ENCODE results near the gene DZANK1. TPM values are rescaled to one million over a fixed set of nuclear protein-coding genes. Genes with fewer than 3 reads are reported as not detected.

Gene DZANK1
- total RNA-seq, 5 donors from 2014 or later (not counting 1 experiment from before 2014, with no cell fraction given), result 2.3 to 4.0 (median 3.2) TPM

DNA sequence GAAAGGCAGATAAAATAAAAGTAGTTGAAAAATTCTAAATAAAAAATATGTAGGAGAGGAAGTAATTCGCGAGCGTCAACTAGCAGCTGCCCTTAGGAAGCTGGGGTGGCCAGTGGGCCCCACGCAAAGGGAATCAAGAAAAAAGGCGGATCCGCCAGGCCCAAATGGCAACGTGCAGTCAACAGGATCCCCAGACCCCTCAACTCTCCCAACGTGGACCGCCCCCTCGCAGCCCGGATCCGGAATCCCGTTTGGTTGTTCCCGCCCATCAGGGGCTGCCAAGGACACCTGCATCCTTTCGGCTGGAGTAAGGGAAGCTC lies 296 bp downstream of the DZANK1 start:
- Histone ChIP-seq H3K27ac (ENCODE audit: low read length) (peak overlapping the region; percentile 77), H3K27me3 (replicated peaks in 1 of 2; ENCODE audit: control insufficient read depth in 2 of 2, extremely low read depth in 1 of 2, insufficient read depth in 2 of 2, low read length in 1 of 2) (no peaks in the 10 kb centered on the region), H3K36me3 (ENCODE audit: control insufficient read depth in 2 of 2, extremely low read depth in 1 of 2, insufficient read depth in 1 of 2, low read length in 1 of 2) (peaks cover 0 to 19% of the 10 kb centered on the region in 2 donors), H3K4me3 (ENCODE audit: control insufficient read depth in 1 of 2, extremely low read depth in 1 of 2, low read length in 1 of 2) (peak overlapping the region; percentile 80 to 93), H3K4me1 (ENCODE audit: control insufficient read depth in 1 of 2, extremely low read depth in 1 of 2, insufficient read depth in 2 of 2, low read length in 2 of 2) (peaks cover 5 to 19% of the 10 kb centered on the region in 2 experiments), H3K9me3 (no peaks in the 10 kb centered on the region)
- Mint-ChIP-seq H3K36me3 (peaks cover 11% of the 10 kb centered on the region), H3K27me3 (no peaks in the 10 kb centered on the region), H3K4me1 (peaks cover 26 to 39% (median 30%) of the 10 kb centered on the region in 3 donors), H3K9me3 (no peaks in the 10 kb centered on the region), H3K27ac (peak overlapping the region; percentile 92 to 94), H3K4me3 (peak overlapping the region; percentile 96 to 98 (median 96))
- 4% methylated on average over 14 of the region's 15 CpGs for WGBS (ENCODE audit: insufficient coverage)
- ChIA-PET CTCF (interaction anchor here (0.5 to 2.7 kb wide), 6 partner anchors 31 to 784 kb away, joined by 3 to 31 read pairs (median 4); partner anchors contain the start of genes RBBP9 (in 1 of the 2), RRBP1 (in 1 of the 2), SEC23B (in 1 of the 2) and ZNF133 (in 1 of the 2)), POLR2A (interaction anchor here (0.8 to 2.8 kb wide), 6 partner anchors 30 to 499 kb away, joined by 3 to 59 read pairs (median 5); partner anchors contain the start of genes SEC23B (in 2 of the 2), RBBP9 (in 1 of the 2) and ZNF133 (in 1 of the 2))
- ATAC-seq (replicated peaks in 1 of 4) (peak; percentile 19 to 37 (median 29)), DNase-seq (no peak)

DNA sequence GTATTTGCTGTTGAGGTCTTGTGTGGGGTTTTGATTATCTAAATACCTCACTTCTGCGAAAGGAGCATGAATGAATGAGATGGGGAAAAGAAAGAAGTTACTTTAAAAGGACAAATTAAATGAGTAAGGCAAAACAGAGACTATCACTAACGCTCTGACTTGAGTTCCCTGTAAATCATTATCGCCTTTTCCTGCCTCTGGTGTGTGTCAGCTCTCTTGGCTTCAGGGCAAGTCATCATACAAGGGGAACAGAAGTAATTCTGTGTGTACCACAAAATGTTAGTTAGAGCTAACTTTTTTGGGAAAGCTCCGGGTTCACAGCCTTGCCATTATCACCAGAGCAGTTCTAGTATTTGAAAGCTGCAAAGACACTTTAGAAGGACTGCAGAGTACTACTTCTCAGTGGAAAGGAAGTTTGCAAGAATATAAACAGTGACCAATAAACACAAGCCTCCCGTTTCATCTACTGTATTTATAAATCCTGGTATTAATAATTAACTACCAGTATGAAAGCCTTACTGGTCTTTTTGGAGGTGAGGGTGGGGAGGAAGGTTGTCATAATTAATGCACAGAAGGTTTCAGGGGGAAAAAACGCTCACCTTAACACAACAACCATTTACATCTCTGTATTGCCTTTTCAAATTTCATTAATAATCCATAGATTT lies 1.2 kb downstream of the DZANK1 start:
- peak overlapping the region; percentile 77 for H3K27ac ChIP-seq (ENCODE audit: low read length)
- peak overlapping the region; percentile 96 to 98 (median 96) for H3K4me3 Mint-ChIP-seq
- ATAC-seq (replicated peaks in 1 of 4), result no peak
- WGBS (ENCODE audit: insufficient coverage), result 83% methylated on average over 3 of the region's 6 CpGs
- H3K27me3 Mint-ChIP-seq, result no peaks in the 10 kb centered on the region
- DNase-seq, result no peak
- no peaks in the 10 kb centered on the region for H3K27me3 ChIP-seq (replicated peaks in 1 of 2; ENCODE audit: control insufficient read depth in 2 of 2, extremely low read depth in 1 of 2, insufficient read depth in 2 of 2, low read length in 1 of 2)
- ChIA-PET POLR2A (interaction anchor here (1.2 to 2.8 kb wide), 4 partner anchors 41 to 177 kb away, joined by 3 to 59 read pairs (median 14); partner anchors contain the start of genes SEC23B (in 2 of the 2) and ZNF133 (in 1 of the 2)), CTCF (interaction anchor here (1.5 to 2.7 kb wide), 2 partner anchors 41 to 42 kb away, joined by 4 to 31 read pairs; partner anchors contain the start of gene SEC23B (in 1 of the 2))
- no peak overlapping the region for H3K4me3 ChIP-seq (ENCODE audit: control insufficient read depth in 1 of 2, extremely low read depth in 1 of 2, low read length in 1 of 2)
- peaks cover 5 to 19% of the 10 kb centered on the region in 2 experiments for H3K4me1 ChIP-seq (ENCODE audit: control insufficient read depth in 1 of 2, extremely low read depth in 1 of 2, insufficient read depth in 2 of 2, low read length in 2 of 2)
- peak overlapping the region; percentile 39 to 94 for H3K27ac Mint-ChIP-seq
- peaks cover 0 to 12% of the 10 kb centered on the region in 2 donors for H3K36me3 ChIP-seq (ENCODE audit: control insufficient read depth in 2 of 2, extremely low read depth in 1 of 2, insufficient read depth in 1 of 2, low read length in 1 of 2)
- peaks cover 7% of the 10 kb centered on the region for H3K36me3 Mint-ChIP-seq
- peaks cover 26 to 39% (median 30%) of the 10 kb centered on the region in 3 donors for H3K4me1 Mint-ChIP-seq
- no peaks in the 10 kb centered on the region for H3K9me3 ChIP-seq
- no peaks in the 10 kb centered on the region for H3K9me3 Mint-ChIP-seq

DNA sequence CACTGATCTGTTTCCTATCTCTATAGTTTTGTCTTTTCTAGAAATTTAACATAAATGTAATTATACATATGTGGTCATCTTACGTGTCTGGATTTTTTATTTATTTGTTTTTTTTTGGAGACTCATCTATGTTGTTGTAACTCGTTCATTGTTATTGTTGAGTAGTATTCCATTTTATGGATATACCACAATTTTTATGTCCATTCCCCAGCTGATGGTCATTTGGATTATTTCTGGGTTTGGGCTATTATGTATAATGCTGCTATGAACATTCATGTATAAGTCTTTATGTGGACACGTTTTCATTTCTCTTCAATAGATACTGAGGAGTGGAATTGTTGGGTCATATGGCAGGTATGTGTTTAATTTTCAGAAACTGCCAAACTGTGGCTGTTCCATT lies 10.2 kb downstream of the DZANK1 start:
- Histone ChIP-seq H3K27me3 (replicated peaks in 1 of 2; ENCODE audit: control insufficient read depth in 2 of 2, extremely low read depth in 1 of 2, insufficient read depth in 2 of 2, low read length in 1 of 2) (peaks cover 0 to 6% of the 10 kb centered on the region in 2 experiments), H3K9me3 (no peaks in the 10 kb centered on the region), H3K27ac (ENCODE audit: low read length) (no peak overlapping the region), H3K4me1 (ENCODE audit: control insufficient read depth in 1 of 2, extremely low read depth in 1 of 2, insufficient read depth in 2 of 2, low read length in 2 of 2) (no peaks in the 10 kb centered on the region), H3K4me3 (ENCODE audit: control insufficient read depth in 1 of 2, extremely low read depth in 1 of 2, low read length in 1 of 2) (no peak overlapping the region), H3K36me3 (ENCODE audit: control insufficient read depth in 2 of 2, extremely low read depth in 1 of 2, insufficient read depth in 1 of 2, low read length in 1 of 2) (no peaks in the 10 kb centered on the region)
- ChIA-PET CTCF (no interaction called here), POLR2A (no interaction called here)
- Mint-ChIP-seq H3K27ac (no peak overlapping the region), H3K4me3 (no peak overlapping the region), H3K27me3 (no peaks in the 10 kb centered on the region), H3K9me3 (peaks cover 5 to 7% (median 6%) of the 10 kb centered on the region in 3 donors), H3K36me3 (peaks cover 8% of the 10 kb centered on the region), H3K4me1 (no peaks in the 10 kb centered on the region)
- no CpG with 5 or more reads among the region's 3 CpGs for WGBS (ENCODE audit: insufficient coverage)
- no peak for ATAC-seq (replicated peaks in 1 of 4)
- no peak for DNase-seq

DNA sequence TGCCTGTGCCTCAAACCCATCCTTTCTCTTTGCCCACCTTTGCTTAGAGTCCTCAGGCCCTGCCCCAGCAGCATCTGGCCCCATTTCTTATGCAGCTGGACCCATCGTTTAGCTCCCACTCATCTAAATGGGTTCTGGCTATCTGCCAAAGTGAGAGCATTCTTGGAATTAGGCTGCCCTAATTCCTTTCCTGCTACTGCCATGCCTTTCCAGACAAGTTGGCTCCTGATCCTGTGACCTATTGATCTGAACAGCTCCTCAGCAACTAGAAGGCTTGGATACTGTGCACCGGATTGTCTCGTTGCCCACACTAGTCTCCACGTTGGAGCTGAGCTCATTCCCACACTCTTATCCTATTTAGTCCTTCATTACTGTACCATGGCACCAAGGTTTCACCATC lies 22.9 kb downstream of the DZANK1 start:
- POLR2A ChIA-PET, result interaction anchor here in 1 of 2 donors (0.5 kb wide), 1 partner anchor 123 kb away, joined by 3 read pairs; the partner anchor contains the start of gene SMIM26
- Histone ChIP-seq H3K4me3 (ENCODE audit: control insufficient read depth in 1 of 2, extremely low read depth in 1 of 2, low read length in 1 of 2) (no peak overlapping the region), H3K36me3 (ENCODE audit: control insufficient read depth in 2 of 2, extremely low read depth in 1 of 2, insufficient read depth in 1 of 2, low read length in 1 of 2) (no peaks in the 10 kb centered on the region), H3K4me1 (ENCODE audit: control insufficient read depth in 1 of 2, extremely low read depth in 1 of 2, insufficient read depth in 2 of 2, low read length in 2 of 2) (no peaks in the 10 kb centered on the region), H3K9me3 (no peaks in the 10 kb centered on the region), H3K27me3 (replicated peaks in 1 of 2; ENCODE audit: control insufficient read depth in 2 of 2, extremely low read depth in 1 of 2, insufficient read depth in 2 of 2, low read length in 1 of 2) (no peaks in the 10 kb centered on the region), H3K27ac (ENCODE audit: low read length) (no peak overlapping the region)
- peaks cover 12% of the 10 kb centered on the region for H3K36me3 Mint-ChIP-seq
- no peaks in the 10 kb centered on the region for H3K27me3 Mint-ChIP-seq
- no peak for ATAC-seq (replicated peaks in 1 of 4)
- H3K9me3 Mint-ChIP-seq, result no peaks in the 10 kb centered on the region
- H3K4me1 Mint-ChIP-seq, result no peaks in the 10 kb centered on the region
- no peak overlapping the region for H3K4me3 Mint-ChIP-seq
- 98% methylated on average over 4 of the region's 4 CpGs for WGBS (ENCODE audit: insufficient coverage)
- no peak for DNase-seq
- H3K27ac Mint-ChIP-seq, result no peak overlapping the region
- CTCF ChIA-PET, result no interaction called here

DNA sequence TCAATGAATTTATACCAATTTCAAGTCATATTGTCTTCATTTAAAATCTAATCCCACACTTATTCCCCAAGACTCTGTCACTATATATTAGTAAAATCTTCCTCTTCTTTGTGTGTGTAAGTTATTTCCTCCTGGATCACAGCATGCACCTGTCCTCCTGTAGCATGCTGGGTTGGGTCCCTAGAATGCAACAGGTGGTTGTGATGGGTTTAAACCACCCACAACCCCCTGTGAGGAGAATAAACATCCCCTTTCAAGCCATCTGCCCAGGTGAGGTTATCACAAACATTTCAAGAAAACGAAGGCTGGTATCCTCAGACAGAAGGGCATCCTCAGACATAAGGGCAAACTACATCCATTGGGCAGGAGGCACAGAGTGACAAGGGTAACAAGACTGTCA lies 26.4 kb downstream of the DZANK1 start:
- H3K4me1 Mint-ChIP-seq, result peaks cover 0 to 3% (median 0%) of the 10 kb centered on the region in 3 donors
- no peak overlapping the region for H3K4me3 ChIP-seq (ENCODE audit: control insufficient read depth in 1 of 2, extremely low read depth in 1 of 2, low read length in 1 of 2)
- H3K27ac ChIP-seq (ENCODE audit: low read length), result no peak overlapping the region
- no peaks in the 10 kb centered on the region for H3K36me3 ChIP-seq (ENCODE audit: control insufficient read depth in 2 of 2, extremely low read depth in 1 of 2, insufficient read depth in 1 of 2, low read length in 1 of 2)
- H3K4me1 ChIP-seq (ENCODE audit: control insufficient read depth in 1 of 2, extremely low read depth in 1 of 2, insufficient read depth in 2 of 2, low read length in 2 of 2), result no peaks in the 10 kb centered on the region
- H3K27ac Mint-ChIP-seq, result no peak overlapping the region
- no peaks in the 10 kb centered on the region for H3K9me3 ChIP-seq
- H3K27me3 Mint-ChIP-seq, result no peaks in the 10 kb centered on the region
- H3K9me3 Mint-ChIP-seq, result no peaks in the 10 kb centered on the region
- 20% methylated on average over 1 of the region's 1 CpG for WGBS (ENCODE audit: insufficient coverage)
- ATAC-seq (replicated peaks in 1 of 4), result no peak
- H3K27me3 ChIP-seq (replicated peaks in 1 of 2; ENCODE audit: control insufficient read depth in 2 of 2, extremely low read depth in 1 of 2, insufficient read depth in 2 of 2, low read length in 1 of 2), result no peaks in the 10 kb centered on the region
- no peak for DNase-seq
- no peak overlapping the region for H3K4me3 Mint-ChIP-seq
- peaks cover 8% of the 10 kb centered on the region for H3K36me3 Mint-ChIP-seq
- POLR2A ChIA-PET, result interaction anchor here in 1 of 2 donors (0.7 kb wide), 1 partner anchor 132 kb away, joined by 3 read pairs; no protein-coding TSS in a partner anchor
- CTCF ChIA-PET, result no interaction called here

DNA sequence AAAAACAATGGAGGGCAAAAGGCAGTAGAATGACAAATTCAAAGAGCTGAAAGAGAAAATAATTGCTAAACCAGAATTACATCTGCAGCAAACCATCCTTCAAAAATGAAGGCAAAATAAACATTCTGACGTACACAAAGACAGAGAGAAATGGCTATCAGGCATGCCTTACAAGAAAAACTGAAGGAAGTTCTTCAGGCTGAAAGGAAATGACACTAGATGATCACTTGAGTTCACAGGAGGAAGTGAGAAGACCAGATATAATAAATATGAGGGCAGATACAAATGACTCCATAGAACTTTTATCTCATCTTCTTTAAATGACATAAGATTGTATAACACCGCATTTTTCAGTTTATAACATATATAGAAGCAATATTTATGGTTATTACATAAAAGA lies 30.0 kb downstream of the DZANK1 start:
- Mint-ChIP-seq H3K9me3 (no peaks in the 10 kb centered on the region), H3K27me3 (no peaks in the 10 kb centered on the region), H3K4me1 (peaks cover 0 to 3% (median 0%) of the 10 kb centered on the region in 3 donors), H3K4me3 (no peak overlapping the region), H3K36me3 (peaks cover 4% of the 10 kb centered on the region), H3K27ac (no peak overlapping the region)
- H3K9me3 ChIP-seq, result no peaks in the 10 kb centered on the region
- H3K4me1 ChIP-seq (ENCODE audit: control insufficient read depth in 1 of 2, extremely low read depth in 1 of 2, insufficient read depth in 2 of 2, low read length in 2 of 2), result no peaks in the 10 kb centered on the region
- POLR2A ChIA-PET, result no interaction called here
- WGBS (ENCODE audit: insufficient coverage), result no CpG with 5 or more reads among the region's 2 CpGs
- no peak for DNase-seq
- ATAC-seq (replicated peaks in 1 of 4), result no peak
- H3K4me3 ChIP-seq (ENCODE audit: control insufficient read depth in 1 of 2, extremely low read depth in 1 of 2, low read length in 1 of 2), result no peak overlapping the region
- H3K36me3 ChIP-seq (ENCODE audit: control insufficient read depth in 2 of 2, extremely low read depth in 1 of 2, insufficient read depth in 1 of 2, low read length in 1 of 2), result no peaks in the 10 kb centered on the region
- no peaks in the 10 kb centered on the region for H3K27me3 ChIP-seq (replicated peaks in 1 of 2; ENCODE audit: control insufficient read depth in 2 of 2, extremely low read depth in 1 of 2, insufficient read depth in 2 of 2, low read length in 1 of 2)
- CTCF ChIA-PET, result no interaction called here
- no peak overlapping the region for H3K27ac ChIP-seq (ENCODE audit: low read length)

All from T-cell (primary cell).